Osteocyte (in vitro differentiated cells): ENCODE data around the gene LMBRD2. TPM values are rescaled to one million over a fixed set of nuclear protein-coding genes. Genes with fewer than 3 reads are reported as not detected.

Experiments
- DNase-seq: peaks from one replicate; pipeline ENCODE4 v3.0.0; 2021; ENCODE audit warnings: mixed read lengths; ENCODE audit not compliant: unreplicated experiment; ENCODE audit errors: extremely low spot score
- H3K27ac Mint-ChIP-seq: one replicate; pipeline ENCODE4 v1.8.0; 2021; ENCODE audit warnings: mild to moderate bottlenecking, mixed read lengths; ENCODE audit not compliant: unreplicated experiment
- H3K27me3 Mint-ChIP-seq: one replicate; pipeline ENCODE4 v1.8.0; 2021; ENCODE audit warnings: mixed read lengths; ENCODE audit not compliant: unreplicated experiment
- H3K36me3 Mint-ChIP-seq: one replicate; pipeline ENCODE4 v1.8.0; 2021; ENCODE audit warnings: mixed read lengths; ENCODE audit not compliant: unreplicated experiment
- H3K4me1 Mint-ChIP-seq: one replicate; pipeline ENCODE4 v1.8.0; 2021; ENCODE audit warnings: mixed read lengths; ENCODE audit not compliant: unreplicated experiment
- H3K4me3 Mint-ChIP-seq: one replicate; pipeline ENCODE4 v1.8.0; 2021; ENCODE audit warnings: mild to moderate bottlenecking, moderate library complexity, mixed read lengths; ENCODE audit not compliant: unreplicated experiment
- H3K9me3 Mint-ChIP-seq: one replicate; pipeline ENCODE4 v1.8.0; 2021; ENCODE audit warnings: mixed read lengths; ENCODE audit not compliant: unreplicated experiment
- CTCF ChIP-seq: fragments of 200-600 bp; sonication (generic); IDR thresholded peaks from 2 replicates; pipeline ENCODE4 v1.5.0; 2021; ENCODE audit warnings: antibody characterized with exemption, mild to moderate bottlenecking, moderate library complexity
- total RNA-seq: library from RNA; stranded (reverse); gene quantifications from 2 replicates; pipeline ENCODE4 v1.2.1, GENCODE V29; 2021

Gene LMBRD2
- total RNA-seq, 1 donor from 2014 or later: 8.2 TPM

DNA sequence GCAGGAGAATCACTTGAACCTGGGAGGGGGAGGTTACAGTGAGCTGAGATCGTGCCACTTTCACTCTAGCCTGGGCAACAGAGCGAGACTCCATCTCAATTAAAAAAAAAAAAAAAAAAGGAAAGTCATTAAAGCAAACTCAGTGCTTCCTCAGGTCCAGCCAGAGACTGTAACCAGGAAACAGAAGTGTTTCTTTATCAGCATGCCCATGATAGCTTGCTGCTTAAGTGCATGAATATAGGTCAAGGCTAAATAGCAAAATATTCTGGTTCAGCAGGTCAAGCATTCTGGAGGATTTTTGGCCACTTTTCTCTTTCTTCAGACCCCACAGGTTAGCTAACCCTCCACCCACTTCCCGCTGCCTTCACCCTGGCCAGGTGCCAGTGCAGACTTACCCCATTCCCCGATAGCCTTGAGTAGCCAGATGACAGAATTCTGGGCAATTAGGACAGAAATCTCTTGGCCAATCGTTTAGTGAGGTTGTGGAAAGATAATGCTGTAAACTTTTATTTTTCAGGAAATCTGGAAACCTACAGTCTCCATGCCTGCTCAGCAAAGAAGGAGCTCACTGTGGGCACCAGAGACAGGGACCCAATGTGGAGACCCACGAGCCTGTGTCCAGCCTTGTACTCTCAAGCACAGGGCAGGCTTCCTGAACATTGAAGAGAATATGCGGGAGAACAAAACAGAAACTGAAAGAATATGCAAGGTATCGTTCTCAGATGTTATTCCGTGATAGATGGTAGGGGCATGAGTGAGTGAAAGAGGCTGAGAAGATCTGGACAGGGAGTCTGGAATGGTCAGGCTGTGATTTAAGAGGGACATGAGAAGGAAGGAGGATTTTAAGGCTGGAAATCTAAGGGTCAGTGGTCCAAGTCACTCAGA, 80.8 kb downstream of the LMBRD2 start:
- H3K27ac Mint-ChIP-seq: no peak overlapping the region
- H3K36me3 Mint-ChIP-seq: no peaks in the 10 kb centered on the region
- DNase-seq: no peak
- no peak overlapping the region for H3K4me3 Mint-ChIP-seq
- H3K27me3 Mint-ChIP-seq: peaks cover 62% of the 10 kb centered on the region
- no peaks in the 10 kb centered on the region for H3K9me3 Mint-ChIP-seq
- no peak for TF ChIP-seq CTCF
- peaks cover 2% of the 10 kb centered on the region for H3K4me1 Mint-ChIP-seq

- no peaks in the 10 kb centered on the region for H3K9me3 Mint-ChIP-seq
- H3K4me3 Mint-ChIP-seq: no peak overlapping the region
- H3K27me3 Mint-ChIP-seq: peaks cover 59% of the 10 kb centered on the region
- TF ChIP-seq CTCF: no peak
- no peaks in the 10 kb centered on the region for H3K36me3 Mint-ChIP-seq
- no peak overlapping the region for H3K27ac Mint-ChIP-seq
- H3K4me1 Mint-ChIP-seq: peaks cover 2% of the 10 kb centered on the region
- DNase-seq: no peak
Observed at GRCh38 chr5:36068751-36069281, 82.9 kb downstream of the LMBRD2 start.

DNA sequence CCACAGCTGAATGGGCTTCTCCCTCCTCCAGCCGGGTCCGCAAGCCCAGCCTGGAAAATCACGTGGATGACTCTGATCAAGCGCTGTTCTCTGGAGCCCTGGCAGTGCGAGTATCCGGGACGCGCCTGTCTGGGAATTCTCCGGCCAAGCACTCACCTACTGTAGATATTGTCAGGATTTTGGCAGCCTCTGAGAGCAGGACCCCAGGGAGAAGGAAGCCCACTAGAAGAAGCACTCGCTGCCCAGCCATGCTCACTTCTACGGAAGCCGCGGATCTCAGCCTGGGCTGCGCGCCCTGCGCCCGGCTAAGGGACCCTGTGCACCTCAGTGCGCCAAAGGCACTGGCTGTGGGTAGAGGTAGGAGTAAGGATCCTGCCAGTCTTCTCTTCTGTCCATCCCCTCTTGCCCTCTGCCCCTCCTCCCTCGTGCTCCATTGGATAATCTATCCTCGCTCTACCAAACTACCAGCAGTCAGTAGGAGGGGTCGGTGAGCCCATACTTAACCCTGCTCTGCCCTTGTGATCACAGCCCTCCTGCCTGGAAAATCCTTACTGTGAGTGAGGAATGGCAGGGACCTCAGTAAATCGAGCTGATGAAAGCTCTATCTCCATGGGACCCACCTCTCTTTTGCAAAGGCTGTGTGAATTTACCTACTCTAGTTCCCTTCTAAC, 85.0 kb downstream of the LMBRD2 start, which contains the start of gene UGT3A2:
TSS of gene UGT3A2 (minus strand) at position 343 of the 671 bp plus-strand sequence. CDS start at position 250, 93 bp downstream.
- Mint-ChIP-seq H3K27me3 (peaks cover 48% of the 10 kb centered on the region), H3K4me3 (no peak within 1 kb of the TSS)

DNA sequence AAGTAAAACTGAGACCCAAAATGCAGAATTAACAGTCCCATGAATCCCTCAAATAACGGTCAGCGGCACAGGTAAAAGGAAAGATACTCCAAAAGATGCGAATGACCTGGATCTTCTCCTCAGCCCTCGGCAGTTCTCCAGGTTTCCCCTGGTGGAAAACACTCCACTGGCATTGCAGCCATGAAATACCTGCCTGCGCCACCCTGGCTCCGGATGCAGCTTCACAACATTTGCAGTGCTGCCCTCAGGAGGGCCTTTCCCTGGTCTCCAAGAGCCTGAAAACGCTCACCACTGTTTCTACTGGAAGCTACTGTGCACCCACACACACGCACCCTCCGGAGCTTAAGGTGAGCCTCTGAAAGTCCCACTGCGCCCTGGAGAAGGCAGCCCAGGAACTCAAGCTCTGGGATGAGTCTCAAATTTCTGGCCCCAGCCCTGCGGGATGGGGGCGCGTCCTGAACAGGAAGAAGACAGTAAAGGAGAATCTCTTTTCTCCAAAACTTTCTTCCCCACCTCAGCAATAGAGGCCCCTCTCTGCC, 85.6 kb downstream of the LMBRD2 start:
- Mint-ChIP-seq H3K9me3 (no peaks in the 10 kb centered on the region), H3K4me1 (peaks cover 2% of the 10 kb centered on the region), H3K27me3 (peaks cover 44% of the 10 kb centered on the region), H3K4me3 (no peak overlapping the region), H3K27ac (no peak overlapping the region), H3K36me3 (no peaks in the 10 kb centered on the region)
- no peak for TF ChIP-seq CTCF
- DNase-seq: no peak

More for the DNA sequence above, 85.0 kb downstream of the LMBRD2 start, which contains the start of gene UGT3A2:
- no peak for DNase-seq
- no peak within 1 kb of the TSS for H3K27ac Mint-ChIP-seq
- H3K9me3 Mint-ChIP-seq: no peaks in the 10 kb centered on the region
- H3K36me3 Mint-ChIP-seq: no peaks in the 10 kb centered on the region
- no peak for TF ChIP-seq CTCF
- peaks cover 2% of the 10 kb centered on the region for H3K4me1 Mint-ChIP-seq
